Measurements from ENCODE around the gene IGFL2. TPM values are rescaled to one million over a fixed set of nuclear protein-coding genes. Genes with fewer than 3 reads are reported as not detected.

IGFL2 gene
- total RNA-seq, 1 experiment from 2014 or later = not detected

DNA sequence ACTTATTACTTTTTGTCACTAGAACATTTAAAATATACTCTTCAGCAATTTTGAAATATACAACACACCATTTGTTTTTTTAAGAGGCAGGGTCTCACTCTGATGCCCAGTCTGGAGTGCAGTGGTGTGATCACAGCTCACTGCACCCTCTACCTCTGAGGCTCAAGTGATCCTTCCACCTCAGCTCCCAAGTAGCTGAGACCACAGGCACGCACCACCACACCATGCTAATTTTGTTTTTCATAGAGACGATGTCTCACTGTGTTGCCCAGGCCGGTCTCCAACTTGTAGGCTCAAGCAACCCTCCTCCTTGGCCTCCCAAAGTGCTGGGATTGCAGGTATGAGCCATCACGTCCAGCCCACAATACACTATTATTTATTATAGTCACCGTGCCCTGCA lies 2.6 kb downstream of the IGFL2 start:
- Histone ChIP-seq H3K9me3 (ENCODE audit: control insufficient read depth, insufficient read depth, low read depth, low read length) (no peaks in the 10 kb centered on the region), H3K4me1 (ENCODE audit: control insufficient read depth, insufficient read depth, low read length) (no peaks in the 10 kb centered on the region), H3K4me3 (ENCODE audit: low read depth in 2 of 2, low read length in 2 of 2) (no peak overlapping the region), H3K36me3 (ENCODE audit: control insufficient read depth, insufficient read depth, low read length) (no peaks in the 10 kb centered on the region), H3K27me3 (ENCODE audit: control insufficient read depth, insufficient read depth, low read length) (peaks cover 2% of the 10 kb centered on the region), H3K27ac (ENCODE audit: low read length) (no peak overlapping the region)
- in situ Hi-C loops (cut with HindIII; ENCODE audit: low pct_unique_long_range_greater_than_20kb, low sequenced_read_pairs) (no loop called here), intact Hi-C loops (cut with micrococcal nuclease; ENCODE audit: unreplicated experiment) (no loop called here)
- DNase-seq (ENCODE audit: low read depth, low spot score) (no peak), ATAC-seq (no peak)
- BruUV-seq (replicated peaks) = no TSS peak
- CTCF ChIA-PET = no interaction called here
- TF ChIP-seq SIN3A (IDR thresholded peaks at IDR 0.05; ENCODE audit: borderline replicate concordance, insufficient read depth, low read depth, low read length) = no peak
- no peak for TF ChIP-seq POLR2AphosphoS5 (IDR thresholded peaks at IDR 0.05; ENCODE audit: low read depth, low read length)
- no peak for TF ChIP-seq TCF7L2 (IDR thresholded peaks at IDR 0.05; ENCODE audit: low read depth, low read length)
- TF ChIP-seq, protein P1, sequence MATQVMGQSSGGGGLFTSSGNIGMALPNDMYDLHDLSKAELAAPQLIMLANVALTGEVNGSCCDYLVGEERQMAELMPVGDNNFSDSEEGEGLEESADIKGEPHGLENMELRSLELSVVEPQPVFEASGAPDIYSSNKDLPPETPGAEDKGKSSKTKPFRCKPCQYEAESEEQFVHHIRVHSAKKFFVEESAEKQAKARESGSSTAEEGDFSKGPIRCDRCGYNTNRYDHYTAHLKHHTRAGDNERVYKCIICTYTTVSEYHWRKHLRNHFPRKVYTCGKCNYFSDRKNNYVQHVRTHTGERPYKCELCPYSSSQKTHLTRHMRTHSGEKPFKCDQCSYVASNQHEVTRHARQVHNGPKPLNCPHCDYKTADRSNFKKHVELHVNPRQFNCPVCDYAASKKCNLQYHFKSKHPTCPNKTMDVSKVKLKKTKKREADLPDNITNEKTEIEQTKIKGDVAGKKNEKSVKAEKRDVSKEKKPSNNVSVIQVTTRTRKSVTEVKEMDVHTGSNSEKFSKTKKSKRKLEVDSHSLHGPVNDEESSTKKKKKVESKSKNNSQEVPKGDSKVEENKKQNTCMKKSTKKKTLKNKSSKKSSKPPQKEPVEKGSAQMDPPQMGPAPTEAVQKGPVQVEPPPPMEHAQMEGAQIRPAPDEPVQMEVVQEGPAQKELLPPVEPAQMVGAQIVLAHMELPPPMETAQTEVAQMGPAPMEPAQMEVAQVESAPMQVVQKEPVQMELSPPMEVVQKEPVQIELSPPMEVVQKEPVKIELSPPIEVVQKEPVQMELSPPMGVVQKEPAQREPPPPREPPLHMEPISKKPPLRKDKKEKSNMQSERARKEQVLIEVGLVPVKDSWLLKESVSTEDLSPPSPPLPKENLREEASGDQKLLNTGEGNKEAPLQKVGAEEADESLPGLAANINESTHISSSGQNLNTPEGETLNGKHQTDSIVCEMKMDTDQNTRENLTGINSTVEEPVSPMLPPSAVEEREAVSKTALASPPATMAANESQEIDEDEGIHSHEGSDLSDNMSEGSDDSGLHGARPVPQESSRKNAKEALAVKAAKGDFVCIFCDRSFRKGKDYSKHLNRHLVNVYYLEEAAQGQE (IDR thresholded peaks at IDR 0.05; ENCODE audit: insufficient read depth in 1 of 2, low read depth in 2 of 2, low read length in 1 of 2) = no peak
- TF ChIP-seq CTCF (IDR thresholded peaks at IDR 0.05) = no peak
- POLR2A ChIA-PET = no interaction called here

DNA sequence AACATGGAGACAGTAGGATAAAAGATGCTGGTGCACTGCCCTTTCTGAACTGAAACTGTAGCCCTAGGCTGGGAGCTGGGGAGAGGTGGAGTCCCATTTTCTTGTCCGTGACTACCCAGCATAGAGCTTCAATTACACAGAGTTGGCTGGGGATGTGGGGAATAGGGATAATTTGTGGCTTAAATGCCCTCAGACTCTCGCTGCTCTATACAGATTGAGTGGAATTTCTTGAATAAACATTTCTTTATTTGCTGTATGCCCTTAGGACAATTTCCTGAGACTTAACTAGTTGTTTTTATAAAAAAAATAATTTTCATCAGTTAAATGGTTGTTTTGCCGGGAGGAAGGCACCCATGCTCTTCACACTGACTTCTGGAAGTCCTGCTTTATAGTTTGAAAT lies 7.2 kb downstream of the IGFL2 start:
- H3K9me3 ChIP-seq (ENCODE audit: control insufficient read depth, insufficient read depth, low read depth, low read length) = no peaks in the 10 kb centered on the region
- DNase-seq (ENCODE audit: low read depth, low spot score) (no peak), ATAC-seq (no peak)
- H3K27me3 ChIP-seq (ENCODE audit: control insufficient read depth, insufficient read depth, low read length) = peaks cover 4% of the 10 kb centered on the region
- no peak overlapping the region for H3K27ac ChIP-seq (ENCODE audit: low read length)
- no peaks in the 10 kb centered on the region for H3K36me3 ChIP-seq (ENCODE audit: control insufficient read depth, insufficient read depth, low read length)
- BruUV-seq (replicated peaks) = no TSS peak
- in situ Hi-C loops (cut with HindIII; ENCODE audit: low pct_unique_long_range_greater_than_20kb, low sequenced_read_pairs) = no loop called here
- intact Hi-C loops (cut with micrococcal nuclease; ENCODE audit: unreplicated experiment) = no loop called here
- POLR2A ChIA-PET = interaction anchor here (0.6 kb wide), 1 partner anchor 122 kb away, joined by 4 read pairs; no protein-coding TSS in a partner anchor
- no peak for TF ChIP-seq TCF7L2 (IDR thresholded peaks at IDR 0.05; ENCODE audit: low read depth, low read length)
- no peak for TF ChIP-seq SIN3A (IDR thresholded peaks at IDR 0.05; ENCODE audit: borderline replicate concordance, insufficient read depth, low read depth, low read length)
- TF ChIP-seq CTCF (IDR thresholded peaks at IDR 0.05) = no peak
- TF ChIP-seq POLR2AphosphoS5 (IDR thresholded peaks at IDR 0.05; ENCODE audit: low read depth, low read length) = no peak
- TF ChIP-seq, protein P1 (IDR thresholded peaks at IDR 0.05; ENCODE audit: insufficient read depth in 1 of 2, low read depth in 2 of 2, low read length in 1 of 2) = no peak
- no peaks in the 10 kb centered on the region for H3K4me1 ChIP-seq (ENCODE audit: control insufficient read depth, insufficient read depth, low read length)
- H3K4me3 ChIP-seq (ENCODE audit: low read depth in 2 of 2, low read length in 2 of 2) = no peak overlapping the region
- CTCF ChIA-PET = no interaction called here

Data from Panc1 (cell line).